Sigmoid colon (tissue), 4 donors: ENCODE results near the gene SLC4A1AP.

Experiments used
- CTCF ChIP-seq, 4 experiments: fragments of 450-650 bp in 3 of 4; fragments of 200-600 bp in 1 of 4; IDR thresholded peaks; one replicate each; pipeline ENCODE4 v1.5.1; 2016 to 2019; ENCODE audit warnings: antibody characterized with exemption in 4 of 4, mild to moderate bottlenecking in 3 of 4, moderate library complexity in 2 of 4
- EP300 ChIP-seq, 4 donors: sonication (generic); formaldehyde crosslinking; IDR thresholded peaks; one replicate each; pipeline ENCODE4 v1.6.1; 2017; ENCODE audit warnings: antibody characterized with exemption in 4 of 4
- POLR2A ChIP-seq, 2 donors: fragments of 450-650 bp; IDR thresholded peaks; one replicate each; pipeline ENCODE4 v1.6.1; 2016; ENCODE audit warnings: antibody characterized with exemption in 2 of 2, mild to moderate bottlenecking in 2 of 2, moderate library complexity in 2 of 2
- POLR2AphosphoS5 ChIP-seq, 4 donors: sonication (generic); formaldehyde crosslinking; IDR thresholded peaks; one replicate each; pipeline ENCODE4 v1.6.1; 2017; ENCODE audit warnings: antibody characterized with exemption in 4 of 4

- TF ChIP-seq CTCF (IDR thresholded peaks at IDR 0.05) (no peak), POLR2AphosphoS5 (IDR thresholded peaks at IDR 0.05) (no peak), POLR2A (IDR thresholded peaks at IDR 0.05) (no peak), EP300 (IDR thresholded peaks at IDR 0.05) (no peak)
Observed at GRCh38 chr2:27672723-27673486, 9.2 kb downstream of the SLC4A1AP start.
